ENCODE measurements around the gene RAB30.

RAB30 gene

GRCh38 chr11:82989628-82990404, 81.9 kb downstream of the RAB30 start:
- TF ChIP-seq MAX (IDR thresholded peaks at IDR 0.05), result no peak
- TF ChIP-seq RAD21 (IDR thresholded peaks at IDR 0.05; ENCODE audit: low read depth), result no peak
- TF ChIP-seq TCF12 (IDR thresholded peaks at IDR 0.05; ENCODE audit: low read depth), result no peak
- no peak for TF ChIP-seq CEBPB (IDR thresholded peaks at IDR 0.05)
- no peak for TF ChIP-seq USF1 (IDR thresholded peaks at IDR 0.05)
- no peak for TF ChIP-seq YY1 (IDR thresholded peaks at IDR 0.05; ENCODE audit: low read depth)
- TF ChIP-seq FOXM1 (IDR thresholded peaks at IDR 0.05; ENCODE audit: borderline replicate concordance, low read depth), result no peak

- no peak for TF ChIP-seq YY1 (IDR thresholded peaks at IDR 0.05; ENCODE audit: low read depth)
- no peak for TF ChIP-seq ZBTB7A (IDR thresholded peaks at IDR 0.05; ENCODE audit: low read depth)
- no peak for TF ChIP-seq NFIC (IDR thresholded peaks at IDR 0.05)
- no peak for TF ChIP-seq TAF1 (IDR thresholded peaks at IDR 0.05; ENCODE audit: low read depth)
- TF ChIP-seq RAD21 (IDR thresholded peaks at IDR 0.05; ENCODE audit: low read depth), result no peak
Observed at GRCh38 chr11:82988936-82989627, 82.6 kb downstream of the RAB30 start.

GRCh38 chr11:82987997-82988396, 83.7 kb downstream of the RAB30 start:
- no peak for TF ChIP-seq EGR1 (IDR thresholded peaks at IDR 0.05)
- TF ChIP-seq ZBTB7A (IDR thresholded peaks at IDR 0.05; ENCODE audit: low read depth), result no peak
- no peak for TF ChIP-seq USF1 (IDR thresholded peaks at IDR 0.05)
- TF ChIP-seq MAX (IDR thresholded peaks at IDR 0.05), result no peak
- no peak for TF ChIP-seq REST (IDR thresholded peaks at IDR 0.05; ENCODE audit: low read depth)
- no peak for TF ChIP-seq RAD21 (IDR thresholded peaks at IDR 0.05; ENCODE audit: low read depth)
- TF ChIP-seq EP300 (IDR thresholded peaks at IDR 0.05; ENCODE audit: borderline replicate concordance), result no peak
- no peak for TF ChIP-seq TAF1 (IDR thresholded peaks at IDR 0.05; ENCODE audit: low read depth)
- no peak for TF ChIP-seq NFIC (IDR thresholded peaks at IDR 0.05)
- no peak for TF ChIP-seq TEAD4 (IDR thresholded peaks at IDR 0.05)
- TF ChIP-seq CEBPB (IDR thresholded peaks at IDR 0.05), result no peak

GRCh38 chr11:82986446-82986845, 85.3 kb downstream of the RAB30 start:
- TF ChIP-seq REST (IDR thresholded peaks at IDR 0.05; ENCODE audit: low read depth), result no peak
- no peak for TF ChIP-seq CEBPB (IDR thresholded peaks at IDR 0.05)
- no peak for TF ChIP-seq TAF1 (IDR thresholded peaks at IDR 0.05; ENCODE audit: low read depth)
- no peak for TF ChIP-seq TEAD4 (IDR thresholded peaks at IDR 0.05)
- TF ChIP-seq NFIC (IDR thresholded peaks at IDR 0.05), result no peak

- TF ChIP-seq TCF12 (IDR thresholded peaks at IDR 0.05; ENCODE audit: low read depth), result no peak
Observed at GRCh38 chr11:82981852-82982251, 89.8 kb downstream of the RAB30 start.

GRCh38 chr11:82980947-82981346, 90.8 kb downstream of the RAB30 start:
- TF ChIP-seq CEBPB (IDR thresholded peaks at IDR 0.05) (no peak), CREB1 (IDR thresholded peaks at IDR 0.05; ENCODE audit: low read depth) (no peak), RAD21 (IDR thresholded peaks at IDR 0.05; ENCODE audit: low read depth) (no peak), USF1 (IDR thresholded peaks at IDR 0.05) (no peak), TAF1 (IDR thresholded peaks at IDR 0.05; ENCODE audit: low read depth) (no peak), TEAD4 (IDR thresholded peaks at IDR 0.05) (no peak), REST (IDR thresholded peaks at IDR 0.05; ENCODE audit: low read depth) (no peak), EP300 (IDR thresholded peaks at IDR 0.05; ENCODE audit: borderline replicate concordance) (no peak), EGR1 (IDR thresholded peaks at IDR 0.05) (no peak), TCF12 (IDR thresholded peaks at IDR 0.05; ENCODE audit: low read depth) (no peak), FOXM1 (IDR thresholded peaks at IDR 0.05; ENCODE audit: borderline replicate concordance, low read depth) (no peak), YY1 (IDR thresholded peaks at IDR 0.05; ENCODE audit: low read depth) (no peak), NFIC (IDR thresholded peaks at IDR 0.05) (no peak), ZBTB7A (IDR thresholded peaks at IDR 0.05; ENCODE audit: low read depth) (no peak), MAX (IDR thresholded peaks at IDR 0.05) (no peak)

Measured in Ishikawa (cell line).